Right lobe of liver (tissue), 4 donors: ENCODE data around the gene TTC7B.

ENCODE experiments used
- POLR2A ChIP-seq: fragments of 450-650 bp; IDR thresholded peaks from one replicate; pipeline ENCODE4 v1.6.1; 2017; ENCODE audit warnings: antibody characterized with exemption, mild to moderate bottlenecking
- TF ChIP-seq, protein P1 (sequence below), 4 donors: fragments of 200-600 bp in 3 of 4; fragments of 450-650 bp in 1 of 4; IDR thresholded peaks; one replicate each; pipeline versions ENCODE4 v1.5.1 to v1.8.0; 2016 to 2022; ENCODE audit warnings: antibody characterized with exemption in 4 of 4, mild to moderate bottlenecking in 2 of 4
- donor health status: DM: no; HTN: no; CAD: no.
- donor health status: DM: no; HTN: no; CAD: no.
- donor health status: DM: no; HTN: yes; CAD: no.

GRCh38 chr14:90677484-90678050, 138.7 kb downstream of the TTC7B start:
- TF ChIP-seq, protein P1, sequence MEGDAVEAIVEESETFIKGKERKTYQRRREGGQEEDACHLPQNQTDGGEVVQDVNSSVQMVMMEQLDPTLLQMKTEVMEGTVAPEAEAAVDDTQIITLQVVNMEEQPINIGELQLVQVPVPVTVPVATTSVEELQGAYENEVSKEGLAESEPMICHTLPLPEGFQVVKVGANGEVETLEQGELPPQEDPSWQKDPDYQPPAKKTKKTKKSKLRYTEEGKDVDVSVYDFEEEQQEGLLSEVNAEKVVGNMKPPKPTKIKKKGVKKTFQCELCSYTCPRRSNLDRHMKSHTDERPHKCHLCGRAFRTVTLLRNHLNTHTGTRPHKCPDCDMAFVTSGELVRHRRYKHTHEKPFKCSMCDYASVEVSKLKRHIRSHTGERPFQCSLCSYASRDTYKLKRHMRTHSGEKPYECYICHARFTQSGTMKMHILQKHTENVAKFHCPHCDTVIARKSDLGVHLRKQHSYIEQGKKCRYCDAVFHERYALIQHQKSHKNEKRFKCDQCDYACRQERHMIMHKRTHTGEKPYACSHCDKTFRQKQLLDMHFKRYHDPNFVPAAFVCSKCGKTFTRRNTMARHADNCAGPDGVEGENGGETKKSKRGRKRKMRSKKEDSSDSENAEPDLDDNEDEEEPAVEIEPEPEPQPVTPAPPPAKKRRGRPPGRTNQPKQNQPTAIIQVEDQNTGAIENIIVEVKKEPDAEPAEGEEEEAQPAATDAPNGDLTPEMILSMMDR (IDR thresholded peaks at IDR 0.05): no peak
- TF ChIP-seq POLR2A: no peak
